Measurements from ENCODE around the gene MBNL2. TPM values are rescaled to one million over a fixed set of nuclear protein-coding genes. Genes with fewer than 3 reads are reported as not detected.
A peak's percentile ranks its signal among the peaks of the same experiment; 100 is the strongest.

MBNL2 gene
- total and polyA plus RNA-seq, 2 of the 13 experiments (the other 11 are each of a cell fraction or from before 2014, with no cell fraction given), result 30.8 to 59.0 TPM

DNA sequence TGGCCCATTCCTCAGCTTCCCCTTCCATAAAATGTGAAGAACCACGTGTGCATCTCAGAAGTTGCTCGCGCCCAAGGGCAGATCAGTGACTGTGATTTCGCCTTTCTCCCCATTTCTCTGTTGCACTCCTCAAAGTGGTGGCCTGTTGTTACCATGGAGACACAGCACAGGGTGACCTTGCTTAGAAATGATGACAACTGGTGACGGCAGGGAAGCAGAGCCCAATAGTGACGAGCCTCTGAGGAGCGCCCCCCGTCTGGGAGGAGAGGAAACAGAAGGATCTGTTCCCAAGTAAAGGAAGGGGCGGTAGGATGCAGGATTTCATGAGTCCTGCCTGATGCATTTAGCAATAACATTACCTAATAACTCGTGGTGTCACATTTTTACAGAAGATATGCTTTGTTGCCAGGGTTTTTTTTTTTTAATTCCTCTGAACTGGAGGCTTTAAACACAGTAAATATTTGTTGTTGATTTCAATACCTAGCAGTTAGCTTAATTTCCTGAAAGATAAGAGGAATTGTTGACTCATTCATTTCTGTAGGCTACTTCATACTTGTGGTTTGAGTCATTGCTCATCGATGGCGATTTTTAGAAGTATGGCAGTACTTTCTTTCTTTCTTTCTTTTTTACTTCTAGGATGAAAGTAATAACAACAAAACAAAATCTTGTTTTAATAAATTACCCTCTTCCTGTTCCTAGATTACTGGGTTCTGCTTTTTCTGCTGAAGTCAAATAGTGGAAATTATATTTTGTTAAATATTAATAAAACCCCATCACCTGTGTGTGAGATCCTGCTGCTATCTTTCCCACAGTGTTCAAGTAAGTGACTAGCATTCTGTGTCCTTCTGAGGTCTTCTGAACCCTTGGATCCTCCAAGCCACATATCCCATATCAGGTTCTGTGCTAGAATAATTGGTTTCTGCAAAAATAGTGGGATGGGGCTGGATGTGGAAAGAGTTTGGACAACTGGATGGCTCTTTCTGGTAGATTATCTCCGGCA lies 36.0 kb downstream of the MBNL2 start (continued):
- TF ChIP-seq PAXIP1 (CRISPR knock-in tag; conservative IDR thresholded peaks at IDR 0.05), result 0 out of 2 replicates have a peak, but pooled peaks have one; percentile 38
- TF ChIP-seq ZBTB42 (CRISPR knock-in tag; IDR thresholded peaks at IDR 0.05), result no peak
- TF ChIP-seq CEBPB (IDR thresholded peaks at IDR 0.05; ENCODE audit: borderline replicate concordance, low read depth, low read length), result peak; percentile 84
- no peak for TF ChIP-seq ELF4 (CRISPR knock-in tag; IDR thresholded peaks at IDR 0.05; ENCODE audit: borderline replicate concordance)
- no peak for TF ChIP-seq ZNF335 (CRISPR knock-in tag; IDR thresholded peaks at IDR 0.05)
- TF ChIP-seq FOSL2 (CRISPR knock-in tag; IDR thresholded peaks at IDR 0.05), result peak; percentile 92
- 0 out of 2 replicates have a peak, but pooled peaks have one; percentile 73 for TF ChIP-seq ZNF350 (CRISPR knock-in tag; IDR thresholded peaks at IDR 0.05; ENCODE audit: borderline replicate concordance, low read depth)
- TF ChIP-seq CEBPG (CRISPR knock-in tag; IDR thresholded peaks at IDR 0.05), result peak; percentile 85
- peak; percentile 54; the same call in 1 of the 2 replicates for TF ChIP-seq NCOR1 (IDR thresholded peaks at IDR 0.05; ENCODE audit: borderline replicate concordance, low read length)
- TF ChIP-seq, protein P1, sequence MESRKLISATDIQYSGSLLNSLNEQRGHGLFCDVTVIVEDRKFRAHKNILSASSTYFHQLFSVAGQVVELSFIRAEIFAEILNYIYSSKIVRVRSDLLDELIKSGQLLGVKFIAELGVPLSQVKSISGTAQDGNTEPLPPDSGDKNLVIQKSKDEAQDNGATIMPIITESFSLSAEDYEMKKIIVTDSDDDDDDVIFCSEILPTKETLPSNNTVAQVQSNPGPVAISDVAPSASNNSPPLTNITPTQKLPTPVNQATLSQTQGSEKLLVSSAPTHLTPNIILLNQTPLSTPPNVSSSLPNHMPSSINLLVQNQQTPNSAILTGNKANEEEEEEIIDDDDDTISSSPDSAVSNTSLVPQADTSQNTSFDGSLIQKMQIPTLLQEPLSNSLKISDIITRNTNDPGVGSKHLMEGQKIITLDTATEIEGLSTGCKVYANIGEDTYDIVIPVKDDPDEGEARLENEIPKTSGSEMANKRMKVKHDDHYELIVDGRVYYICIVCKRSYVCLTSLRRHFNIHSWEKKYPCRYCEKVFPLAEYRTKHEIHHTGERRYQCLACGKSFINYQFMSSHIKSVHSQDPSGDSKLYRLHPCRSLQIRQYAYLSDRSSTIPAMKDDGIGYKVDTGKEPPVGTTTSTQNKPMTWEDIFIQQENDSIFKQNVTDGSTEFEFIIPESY (CRISPR knock-in tag; IDR thresholded peaks at IDR 0.05), result peak; percentile 37; the same call in 1 of the 2 replicates
- TF ChIP-seq NFYC (CRISPR knock-in tag; IDR thresholded peaks at IDR 0.05), result peak; percentile 26; the same call in 1 of the 2 replicates
- no peak for TF ChIP-seq WIZ (CRISPR knock-in tag; IDR thresholded peaks at IDR 0.05)
- peak; percentile 68; the same call in 1 of the 2 replicates for TF ChIP-seq ZNF501 (CRISPR knock-in tag; IDR thresholded peaks at IDR 0.05)
- TF ChIP-seq FOXA3 (CRISPR knock-in tag; IDR thresholded peaks at IDR 0.05), result peak; percentile 80
- TF ChIP-seq CREM (IDR thresholded peaks at IDR 0.05), result peak; percentile 79
- no peak for TF ChIP-seq CREM (CRISPR knock-in tag; IDR thresholded peaks at IDR 0.05)
- TF ChIP-seq DMTF1 (CRISPR knock-in tag; IDR thresholded peaks at IDR 0.05), result no peak
- peak; percentile 85 for TF ChIP-seq FOXP1 (IDR thresholded peaks at IDR 0.05)
- TF ChIP-seq FOXP1 (CRISPR knock-in tag; IDR thresholded peaks at IDR 0.05), result peak; percentile 92
